Common myeloid progenitor, CD34-positive (primary cell): ENCODE data around the gene SORCS3.

Source experiments
- CTCF ChIA-PET: fragments of 350-600 bp; sonication (Branson Sonifier 250); formaldehyde crosslinking; loops from one replicate; lab custom pipeline; 2021; ENCODE audit warnings: antibody characterized with exemption; lab: Charles Lee
- POLR2A ChIA-PET: fragments of 350-600 bp; sonication (Branson Sonifier 250); formaldehyde crosslinking; loops from one replicate; lab custom pipeline; 2021; ENCODE audit warnings: antibody characterized with exemption; lab: Charles Lee
- DNase-seq, 3 donors: peaks; one replicate each; pipeline versions ENCODE4 v3.0.0 to v3.0.0-alpha.2; 2013
- H3K27ac ChIP-seq, 2 experiments: 1 replicate in 1 of 2; 2 replicates in 1 of 2; pipeline ENCODE4 v1.7.0; 2013; ENCODE audit warnings: inconsistent platforms in 2 of 2, low read length in 2 of 2, mild to moderate bottlenecking in 2 of 2, low read depth in 1 of 2, moderate library complexity in 1 of 2; ENCODE audit not compliant: severe bottlenecking in 2 of 2, insufficient read depth in 1 of 2, poor library complexity in 1 of 2
- H3K27me3 ChIP-seq, 5 experiments: replicated peaks in 2 of 5; 1 replicate in 3 of 5; 2 replicates in 2 of 5; pipeline versions ENCODE4 v1.6.1 to v1.7.0; 2013; ENCODE audit warnings: low read length in 4 of 5, mild to moderate bottlenecking in 2 of 5, moderate library complexity in 2 of 5, inconsistent platforms in 1 of 5; ENCODE audit not compliant: insufficient read depth in 5 of 5, control insufficient read depth in 4 of 5
- H3K36me3 ChIP-seq, 4 experiments: 1 replicate in 2 of 4; 2 replicates in 2 of 4; pipeline versions ENCODE4 v1.6.1 to v1.7.0; 2013; ENCODE audit warnings: low read length in 3 of 4, control low read depth in 1 of 4, mild to moderate bottlenecking in 1 of 4; ENCODE audit not compliant: control insufficient read depth in 4 of 4, insufficient read depth in 4 of 4
- H3K4me1 ChIP-seq, 4 experiments: 1 replicate in 3 of 4; 2 replicates in 1 of 4; pipeline versions ENCODE4 v1.6.1 to v1.7.1; 2013; ENCODE audit warnings: low read length in 3 of 4, mild to moderate bottlenecking in 3 of 4, control low read depth in 1 of 4, inconsistent platforms in 1 of 4, moderate library complexity in 1 of 4; ENCODE audit not compliant: control insufficient read depth in 4 of 4, insufficient read depth in 4 of 4; ENCODE audit errors: control extremely low read depth in 1 of 4
- H3K4me3 ChIP-seq, 7 experiments: 1 replicate in 4 of 7; 2 replicates in 3 of 7; pipeline versions ENCODE4 v1.5.1 to v1.7.0; 2013; ENCODE audit warnings: mild to moderate bottlenecking in 7 of 7, low read length in 6 of 7, moderate library complexity in 6 of 7, inconsistent platforms in 2 of 7, low read depth in 2 of 7, control low read depth in 1 of 7; ENCODE audit not compliant: insufficient read depth in 4 of 7, control insufficient read depth in 1 of 7; ENCODE audit errors: extremely low read depth in 1 of 7
- H3K9me3 ChIP-seq, 5 experiments: 1 replicate in 4 of 5; 2 replicates in 1 of 5; pipeline versions ENCODE4 v1.6.1 to v1.7.1; 2013; ENCODE audit warnings: low read length in 4 of 5, mild to moderate bottlenecking in 2 of 5, inconsistent platforms in 1 of 5, low read depth in 1 of 5, moderate library complexity in 1 of 5; ENCODE audit not compliant: control insufficient read depth in 4 of 5, insufficient read depth in 2 of 5; ENCODE audit errors: control extremely low read depth in 1 of 5
- WGBS: methylation state at CpG from one replicate; pipeline ENCODE4 v1.1.5; 2013; ENCODE audit not compliant: insufficient coverage; 5-methylcytosine and 5-hydroxymethylcytosine counted together

SORCS3 gene

GRCh38 chr10:105189463-105189800 is 548.3 kb downstream of the SORCS3 start:
- no peaks in the 10 kb centered on the region for H3K4me1 ChIP-seq
- H3K27me3 ChIP-seq = no peaks in the 10 kb centered on the region
- H3K9me3 ChIP-seq = no peaks in the 10 kb centered on the region
- ChIA-PET CTCF (no interaction called here), POLR2A (no interaction called here)
- no peak overlapping the region for H3K4me3 ChIP-seq
- H3K27ac ChIP-seq = no peak overlapping the region
- WGBS = 100% methylated on average over 2 of the region's 2 CpGs
- no peak for DNase-seq
- H3K36me3 ChIP-seq = no peaks in the 10 kb centered on the region

- Histone ChIP-seq H3K27me3 (no peaks in the 10 kb centered on the region), H3K36me3 (no peaks in the 10 kb centered on the region), H3K9me3 (no peaks in the 10 kb centered on the region), H3K4me3 (no peak overlapping the region), H3K27ac (no peak overlapping the region), H3K4me1 (no peaks in the 10 kb centered on the region)
- DNase-seq = no peak
- CTCF ChIA-PET = no interaction called here
- WGBS = 85% methylated on average over 3 of the region's 4 CpGs
- POLR2A ChIA-PET = no interaction called here
These were observed 551.1 kb downstream of the SORCS3 start for GRCh38 chr10:105192146-105192545.

GRCh38 chr10:105192861-105193260 is 551.8 kb downstream of the SORCS3 start:
- CTCF ChIA-PET = no interaction called here
- no peak overlapping the region for H3K27ac ChIP-seq
- no peak for DNase-seq
- H3K4me3 ChIP-seq = no peak overlapping the region
- POLR2A ChIA-PET = no interaction called here
- WGBS = 100% methylated on average over 1 of the region's 2 CpGs
- H3K27me3 ChIP-seq = no peaks in the 10 kb centered on the region
- no peaks in the 10 kb centered on the region for H3K4me1 ChIP-seq
- no peaks in the 10 kb centered on the region for H3K36me3 ChIP-seq
- H3K9me3 ChIP-seq = no peaks in the 10 kb centered on the region

GRCh38 chr10:105195831-105196230 is 554.7 kb downstream of the SORCS3 start:
- Histone ChIP-seq H3K36me3 (no peaks in the 10 kb centered on the region), H3K4me3 (no peak overlapping the region), H3K27ac (no peak overlapping the region), H3K4me1 (no peaks in the 10 kb centered on the region), H3K27me3 (no peaks in the 10 kb centered on the region), H3K9me3 (no peaks in the 10 kb centered on the region)
- 100% methylated on average over 4 of the region's 4 CpGs for WGBS
- POLR2A ChIA-PET = no interaction called here
- DNase-seq = no peak
- CTCF ChIA-PET = no interaction called here

GRCh38 chr10:105197598-105198364 is 556.7 kb downstream of the SORCS3 start:
- POLR2A ChIA-PET = no interaction called here
- no peak for DNase-seq
- Histone ChIP-seq H3K27me3 (no peaks in the 10 kb centered on the region), H3K27ac (no peak overlapping the region), H3K4me1 (no peaks in the 10 kb centered on the region), H3K9me3 (no peaks in the 10 kb centered on the region), H3K4me3 (no peak overlapping the region), H3K36me3 (no peaks in the 10 kb centered on the region)
- 90% methylated on average over 4 of the region's 6 CpGs for WGBS
- CTCF ChIA-PET = no interaction called here

GRCh38 chr10:105206616-105207015 is 565.5 kb downstream of the SORCS3 start:
- DNase-seq = no peak
- Histone ChIP-seq H3K4me1 (no peaks in the 10 kb centered on the region), H3K27me3 (no peaks in the 10 kb centered on the region), H3K4me3 (no peak overlapping the region), H3K27ac (no peak overlapping the region), H3K9me3 (no peaks in the 10 kb centered on the region), H3K36me3 (no peaks in the 10 kb centered on the region)
- ChIA-PET POLR2A (no interaction called here), CTCF (no interaction called here)

- H3K36me3 ChIP-seq = no peaks in the 10 kb centered on the region
- POLR2A ChIA-PET = no interaction called here
- CTCF ChIA-PET = no interaction called here
- H3K27ac ChIP-seq = no peak overlapping the region
- H3K9me3 ChIP-seq = no peaks in the 10 kb centered on the region
- H3K4me3 ChIP-seq = no peak overlapping the region
- no peaks in the 10 kb centered on the region for H3K27me3 ChIP-seq
- WGBS = 83% methylated on average over 1 of the region's 4 CpGs
- H3K4me1 ChIP-seq = no peaks in the 10 kb centered on the region
- no peak for DNase-seq
These were observed 566.4 kb downstream of the SORCS3 start for GRCh38 chr10:105207476-105207995.
